ENCODE data around the gene LETM1.

Gene LETM1

DNA sequence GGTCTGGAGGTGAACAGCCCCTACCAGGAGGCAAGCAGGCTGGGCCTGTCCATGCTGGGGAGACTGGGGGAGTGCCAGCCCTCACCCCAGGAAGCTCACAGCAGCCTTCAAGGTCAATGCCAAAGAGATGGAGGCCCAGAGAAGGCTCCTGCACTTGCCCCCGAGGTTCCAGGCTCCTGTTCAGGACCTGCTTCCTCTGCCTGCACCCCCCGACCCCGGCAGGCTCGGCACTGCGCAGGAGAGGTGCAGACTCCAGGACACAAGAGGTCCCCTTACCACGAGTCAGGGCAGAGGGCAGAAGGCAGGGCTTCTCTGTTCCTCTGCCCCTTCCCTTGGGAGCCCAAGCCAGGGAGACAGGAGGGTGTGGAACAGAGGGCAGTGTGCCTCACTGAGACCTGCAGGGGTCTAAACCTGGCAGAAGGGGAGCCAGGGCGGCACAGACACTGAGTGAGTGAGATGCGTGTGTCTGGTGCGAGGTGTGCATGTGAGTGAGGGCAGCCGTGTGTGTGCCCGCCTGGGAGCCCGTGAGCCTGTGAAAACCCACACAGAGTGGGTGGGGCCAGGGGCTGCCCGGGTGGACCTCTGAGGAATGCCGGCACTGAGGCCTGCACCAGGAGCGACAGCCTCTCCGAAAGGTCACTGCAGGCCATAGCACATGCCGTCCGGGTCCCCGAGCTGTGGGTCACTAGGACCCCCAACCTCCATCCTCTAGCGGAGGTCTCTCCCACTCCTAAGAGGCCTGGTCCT, 93.5 kb downstream of the LETM1 start:
- DNase-seq (ENCODE audit: low read depth): no peak
